OCI-LY3 (cell line): ENCODE measurements around the gene ADARB2.

Source experiments
- CTCF ChIP-seq: fragments of 200-600, 300-600 bp; sonication (generic); IDR thresholded peaks from 2 replicates; pipeline ENCODE4 v1.5.1; 2014; ENCODE audit warnings: antibody characterized with exemption, low read length, low read depth
- EZH2phosphoT487 ChIP-seq: fragments of 200-600 bp; shearing (Covaris generic); IDR thresholded peaks from 2 replicates; pipeline ENCODE4 v1.6.1; 2018; ENCODE audit warnings: antibody characterized with exemption, mixed run types, low read depth

GRCh38 chr10:1752153-1752552 lies 14.8 kb upstream of the ADARB2 start:
- TF ChIP-seq CTCF (no peak), EZH2phosphoT487 (no peak)
